Right renal cortex interstitium (tissue), 3 donors: ENCODE data around the gene CFAP99. TPM values are rescaled to one million over a fixed set of nuclear protein-coding genes. Genes with fewer than 3 reads are reported as not detected.

Source experiments
- DNase-seq, 3 donors: peaks; one replicate each; pipeline ENCODE4 v3.0.0-alpha.2; 2013; ENCODE audit warnings: low read depth in 3 of 3, low spot score in 2 of 3
- polyA plus RNA-seq, 3 donors: library from polyadenylated mRNA; unstranded; fragments of 120-200 nt; gene quantifications; one replicate each; pipeline ENCODE4 v1.2.1, GENCODE V29; 2013; ENCODE audit not compliant: insufficient read length in 3 of 3

The CFAP99 gene
- polyA plus RNA-seq, 3 donors: 0.55 to 0.69 (median 0.57) TPM

DNA sequence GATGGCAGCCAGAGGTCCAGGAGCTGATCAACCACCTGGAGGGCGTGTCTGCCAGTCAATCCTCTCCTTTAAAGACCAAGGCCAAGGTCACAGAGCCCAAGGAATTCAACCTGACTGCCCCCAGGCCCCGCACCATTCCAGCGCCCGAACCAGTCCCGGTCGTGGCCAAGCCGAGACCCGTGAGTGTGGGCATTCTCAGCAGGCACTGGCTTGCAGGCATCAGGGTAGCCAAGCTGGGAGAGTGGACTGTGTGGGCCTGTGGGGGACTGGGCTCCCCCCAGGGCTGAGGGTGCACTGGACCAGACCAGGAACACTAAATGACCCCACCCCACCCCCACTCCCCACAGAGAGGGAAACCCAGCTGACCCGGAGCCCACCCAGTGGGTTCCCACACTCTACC, 26.4 kb downstream of the CFAP99 start:
- DNase-seq: no peak

DNA sequence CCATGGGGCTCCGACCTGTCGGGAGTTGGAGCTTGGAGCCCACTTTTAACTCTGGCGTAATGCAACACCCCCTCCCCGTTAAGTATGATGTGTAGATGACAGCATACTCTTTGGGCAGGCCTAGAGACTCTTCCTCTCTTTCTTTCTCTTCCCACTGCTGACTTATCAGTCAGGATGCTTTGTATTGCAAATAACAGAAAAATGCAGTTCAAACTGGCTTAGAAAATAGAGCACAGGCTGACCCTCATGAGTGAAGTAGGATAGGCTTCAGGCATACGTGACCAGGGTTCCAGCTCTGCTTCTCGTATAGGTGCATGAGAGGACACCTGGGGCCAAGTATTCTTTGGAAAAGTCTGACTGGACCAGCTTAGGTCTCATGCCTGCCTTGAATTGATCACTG, 26.8 kb downstream of the CFAP99 start:
- no peak for DNase-seq

DNA sequence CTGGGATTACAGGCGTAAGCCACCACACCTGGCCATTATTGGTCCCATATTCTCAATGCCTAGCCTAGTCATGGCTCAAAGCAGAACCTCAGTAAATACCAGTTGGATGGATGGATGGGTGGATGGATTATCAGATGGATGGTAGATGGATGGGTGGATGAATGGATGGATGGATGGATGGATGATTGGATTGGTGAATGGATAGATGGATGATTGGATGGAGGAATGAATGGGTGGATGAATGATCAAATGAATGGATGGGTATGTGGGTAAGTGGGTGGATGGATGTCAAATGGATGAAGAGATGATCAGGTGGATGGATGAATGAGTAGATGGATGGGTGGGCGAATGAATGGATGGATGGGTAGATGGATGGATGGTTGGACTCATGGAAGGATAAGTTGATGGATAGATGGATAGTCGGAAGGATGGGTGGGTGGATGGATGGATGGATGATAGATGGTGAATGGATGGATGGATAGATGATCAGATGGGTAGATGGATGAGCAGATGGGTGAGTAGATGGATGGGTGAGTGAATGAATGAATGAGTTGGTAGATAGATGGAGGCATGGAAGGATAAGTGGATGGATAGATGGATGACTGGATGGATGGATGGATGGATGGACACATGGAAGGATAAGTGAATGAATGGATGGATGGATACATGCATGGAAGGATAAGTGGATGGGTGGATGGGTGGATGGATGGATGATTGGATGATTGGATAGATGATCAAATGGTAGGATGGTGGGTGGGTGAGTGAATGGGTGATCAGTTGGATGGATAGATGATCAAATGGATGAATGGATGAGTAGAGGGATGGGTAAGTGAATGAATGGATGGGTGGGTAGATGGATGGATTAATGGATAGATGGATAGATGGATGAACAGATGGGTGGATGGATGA, 28.2 kb downstream of the CFAP99 start:
- no peak for DNase-seq

DNA sequence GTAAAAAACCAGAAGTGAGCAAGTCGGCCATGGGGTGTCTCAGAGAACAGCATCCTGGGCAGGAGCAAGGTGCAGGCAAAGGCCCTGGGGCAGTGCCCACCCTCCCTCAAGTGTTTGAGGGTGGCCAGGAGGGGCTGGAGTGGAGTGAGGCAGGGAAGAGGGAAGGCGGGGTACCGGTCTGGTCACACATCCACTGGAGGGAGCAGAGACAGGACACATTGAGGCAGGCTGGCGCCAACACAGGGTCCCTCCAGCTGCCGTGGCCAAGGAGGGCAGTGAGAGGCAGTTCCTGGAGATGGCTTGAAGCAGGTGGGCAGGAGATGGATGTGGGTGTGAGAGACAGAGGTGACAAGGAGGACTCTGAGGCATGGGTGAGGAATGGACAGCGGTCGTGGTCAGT, 29.8 kb downstream of the CFAP99 start:
- DNase-seq: no peak

DNA sequence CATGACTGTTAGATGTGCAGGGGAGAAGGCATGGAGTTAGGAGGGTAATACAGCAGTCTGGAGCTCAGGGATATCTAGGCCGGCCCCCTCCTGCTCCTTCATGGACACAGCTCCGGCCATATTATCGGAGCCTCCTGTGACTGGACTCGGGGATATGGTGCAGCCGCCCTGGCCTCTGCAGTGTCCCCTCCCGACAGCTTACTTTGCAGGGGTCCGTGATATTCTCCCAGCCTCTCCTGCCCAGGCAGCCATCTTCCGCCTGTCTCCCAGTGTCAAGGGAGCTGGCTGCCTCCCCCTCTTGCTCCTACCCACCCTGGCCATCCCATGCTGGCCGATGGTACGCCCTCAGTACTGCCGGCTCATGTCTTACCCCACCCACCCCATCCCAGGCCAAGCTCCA, 30.3 kb downstream of the CFAP99 start:
- DNase-seq: no peak

DNA sequence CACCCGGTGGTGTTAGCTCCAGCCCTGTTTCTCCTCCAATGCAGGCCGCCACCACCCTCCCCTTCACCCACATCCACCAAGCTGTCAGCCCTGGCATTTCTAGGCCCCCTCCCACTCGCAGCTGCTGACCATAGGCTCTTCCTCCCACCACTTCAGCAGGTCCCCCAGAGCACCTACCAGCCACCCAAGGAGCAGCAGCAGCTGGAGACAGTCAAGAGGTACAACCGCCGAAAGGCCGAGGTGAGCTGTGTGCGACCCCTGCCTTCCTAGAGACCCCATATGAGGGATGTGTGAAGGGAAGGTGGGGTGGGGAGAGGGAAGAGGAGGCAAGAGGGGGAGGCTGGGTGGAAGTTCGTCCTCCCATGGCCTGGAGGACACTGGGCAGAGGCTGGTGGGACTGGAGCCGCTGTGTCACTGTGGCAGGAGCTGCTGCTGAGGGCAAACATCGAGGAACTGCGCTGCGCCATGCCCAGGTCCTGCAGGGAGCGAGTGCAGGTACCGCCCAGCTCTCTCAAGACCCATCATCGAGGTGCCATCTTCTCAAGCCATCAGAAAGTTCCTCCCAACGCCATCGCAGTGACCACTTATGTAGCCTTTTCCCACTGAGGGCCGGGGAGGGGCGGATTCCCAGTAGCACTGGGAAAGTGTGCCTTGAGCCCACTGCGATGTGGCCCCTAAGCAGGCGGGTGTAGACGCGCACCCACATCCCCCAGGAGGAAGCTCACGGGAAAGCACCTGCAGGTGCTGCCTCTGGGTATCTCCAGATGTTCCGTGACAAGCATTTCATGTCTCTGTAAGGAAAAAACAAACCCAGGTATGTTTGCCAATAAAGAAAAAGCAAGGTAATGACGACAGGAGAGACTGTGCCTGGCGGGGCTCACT, 31.0 kb downstream of the CFAP99 start:
- no peak for DNase-seq

DNA sequence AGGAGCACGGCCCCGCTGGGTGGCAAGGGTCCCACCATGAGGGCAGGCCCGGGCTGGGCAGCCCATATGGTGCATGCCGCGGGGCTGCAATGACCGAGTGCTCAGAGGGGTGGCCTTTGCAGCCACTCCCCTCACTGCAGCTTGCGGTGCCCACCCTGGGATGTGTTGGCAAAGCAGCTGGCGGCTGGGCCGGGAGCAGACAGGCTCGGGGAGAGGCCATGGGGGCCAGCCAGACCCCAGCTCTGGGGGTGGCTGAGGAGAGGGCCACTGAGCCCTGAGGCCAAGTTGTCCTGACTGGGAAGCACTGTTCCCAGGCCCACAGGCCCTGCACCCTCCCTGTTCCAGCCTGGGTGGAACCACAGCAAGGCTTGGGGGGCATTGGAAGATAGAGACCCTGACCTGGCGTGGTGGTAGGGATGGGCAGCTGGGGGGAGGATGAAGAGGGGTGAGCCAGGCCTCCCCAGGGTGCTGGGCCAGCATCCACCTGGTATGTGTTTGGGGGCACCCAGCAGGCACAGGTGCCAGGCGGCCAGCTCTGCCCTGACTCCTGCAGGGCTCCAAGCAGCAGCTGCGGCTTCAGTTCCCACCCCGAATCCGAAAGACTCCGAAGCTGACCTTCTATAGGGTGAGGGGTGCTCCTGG, 31.8 kb downstream of the CFAP99 start:
- no peak for DNase-seq

DNA sequence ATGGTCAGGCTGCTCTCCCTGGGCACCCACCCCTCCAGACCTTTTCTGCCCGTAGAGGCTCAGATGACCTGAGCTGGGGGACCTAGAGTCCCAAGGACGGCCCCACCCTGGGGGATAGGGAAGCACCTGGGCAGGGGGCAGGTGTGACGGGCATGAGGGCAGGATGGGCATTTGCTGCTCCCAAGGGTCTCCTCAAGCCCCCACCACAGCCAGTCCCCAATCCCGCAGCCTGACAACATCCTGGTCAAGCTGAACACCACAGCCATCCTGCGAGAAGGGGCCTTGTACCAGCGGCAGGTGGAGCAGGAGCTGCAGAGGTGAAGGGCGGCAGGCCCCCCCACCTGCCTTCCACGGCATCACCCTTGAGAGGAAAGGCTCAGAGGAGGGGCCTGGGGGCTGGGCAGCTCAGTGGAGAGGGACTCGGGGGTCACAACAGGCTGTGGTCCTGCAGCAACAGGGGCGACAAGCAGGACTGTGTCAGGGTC, 32.3 kb downstream of the CFAP99 start:
- DNase-seq: no peak

DNA sequence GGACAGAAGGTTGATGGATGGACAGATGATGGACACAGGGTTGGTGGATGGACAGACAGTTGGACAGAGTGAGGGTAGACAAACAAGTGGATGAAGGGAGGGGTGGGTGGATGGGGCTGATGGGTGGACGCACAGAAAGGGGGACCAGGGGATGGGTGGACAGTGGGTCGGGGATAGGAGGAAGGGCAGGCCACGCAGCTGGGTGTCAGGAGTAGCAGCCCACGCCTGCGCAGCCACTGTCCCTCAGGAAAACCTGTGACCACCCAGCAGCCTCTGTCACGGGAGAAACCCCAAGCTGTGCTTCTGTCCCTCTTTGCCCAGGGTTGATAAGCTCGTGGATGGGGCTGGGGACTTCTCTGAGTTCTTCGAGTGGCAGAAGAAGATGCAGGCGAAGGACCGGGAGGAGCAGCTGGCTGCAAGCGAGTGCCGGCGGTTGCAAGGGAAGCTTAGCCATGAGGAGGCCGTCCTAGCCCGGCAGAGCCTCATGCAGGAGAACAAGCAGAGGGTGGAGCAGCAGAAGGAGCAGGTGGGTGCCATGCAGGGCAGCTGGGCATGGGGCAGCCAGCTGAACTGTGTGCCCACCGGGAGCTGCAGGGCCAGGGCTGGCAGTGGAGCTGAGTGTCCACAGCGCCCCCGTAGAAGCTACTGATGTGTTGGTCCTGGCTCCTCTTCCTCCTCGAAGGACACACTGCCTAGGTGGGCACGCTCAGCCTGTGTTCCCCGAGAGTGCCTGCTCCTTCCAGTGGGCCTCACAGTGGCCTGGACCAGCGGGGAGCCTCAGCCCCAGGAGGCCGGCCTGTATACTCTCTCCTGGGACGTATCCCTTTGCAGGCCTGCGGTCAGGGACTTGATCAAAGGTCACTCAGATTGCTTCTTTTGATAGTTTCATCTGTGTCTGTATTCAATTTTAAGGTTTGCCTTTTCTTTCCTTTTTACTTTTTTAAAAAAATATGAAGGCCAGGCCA, 33.3 kb downstream of the CFAP99 start:
- no peak for DNase-seq

DNA sequence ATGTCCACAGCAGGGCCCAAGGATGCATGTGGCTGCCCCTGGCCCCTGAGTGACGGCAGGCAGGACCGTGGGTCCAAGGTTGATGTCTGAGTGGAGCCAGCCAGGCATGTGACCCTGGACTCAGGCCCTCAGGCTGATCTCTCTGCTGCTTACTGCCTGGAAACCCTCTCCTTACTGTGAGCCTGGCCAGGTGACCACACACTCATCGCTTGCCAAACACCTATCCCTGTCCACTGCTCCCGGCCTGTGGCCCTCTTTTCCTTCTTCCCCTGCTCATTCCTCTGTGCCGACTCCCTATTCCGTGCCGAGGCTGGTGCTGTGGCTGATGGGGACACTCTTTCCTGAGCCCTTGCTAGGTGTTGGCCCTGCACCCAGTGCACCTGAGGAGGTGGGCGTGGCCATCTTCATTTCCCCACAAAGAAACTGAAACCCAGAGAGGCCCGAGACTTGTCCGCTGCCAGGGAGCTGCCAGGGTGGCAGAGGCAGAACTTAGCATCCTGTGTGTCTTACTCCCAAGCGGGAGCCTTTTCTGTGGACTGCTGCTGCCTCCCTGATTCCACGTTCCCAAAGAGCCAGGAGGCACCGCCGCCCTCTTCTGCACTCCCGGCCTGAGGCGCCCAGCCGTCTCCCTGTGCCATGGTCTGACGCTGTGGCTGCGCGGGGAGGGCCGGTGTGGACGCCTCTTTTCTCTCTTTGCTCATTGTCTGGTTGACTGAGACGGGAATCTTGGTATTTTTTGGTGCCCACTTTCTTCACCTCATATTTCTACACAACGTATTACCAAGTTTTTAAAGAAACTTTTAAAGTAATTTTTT, 38.9 kb downstream of the CFAP99 start:
- no peak for DNase-seq

DNA sequence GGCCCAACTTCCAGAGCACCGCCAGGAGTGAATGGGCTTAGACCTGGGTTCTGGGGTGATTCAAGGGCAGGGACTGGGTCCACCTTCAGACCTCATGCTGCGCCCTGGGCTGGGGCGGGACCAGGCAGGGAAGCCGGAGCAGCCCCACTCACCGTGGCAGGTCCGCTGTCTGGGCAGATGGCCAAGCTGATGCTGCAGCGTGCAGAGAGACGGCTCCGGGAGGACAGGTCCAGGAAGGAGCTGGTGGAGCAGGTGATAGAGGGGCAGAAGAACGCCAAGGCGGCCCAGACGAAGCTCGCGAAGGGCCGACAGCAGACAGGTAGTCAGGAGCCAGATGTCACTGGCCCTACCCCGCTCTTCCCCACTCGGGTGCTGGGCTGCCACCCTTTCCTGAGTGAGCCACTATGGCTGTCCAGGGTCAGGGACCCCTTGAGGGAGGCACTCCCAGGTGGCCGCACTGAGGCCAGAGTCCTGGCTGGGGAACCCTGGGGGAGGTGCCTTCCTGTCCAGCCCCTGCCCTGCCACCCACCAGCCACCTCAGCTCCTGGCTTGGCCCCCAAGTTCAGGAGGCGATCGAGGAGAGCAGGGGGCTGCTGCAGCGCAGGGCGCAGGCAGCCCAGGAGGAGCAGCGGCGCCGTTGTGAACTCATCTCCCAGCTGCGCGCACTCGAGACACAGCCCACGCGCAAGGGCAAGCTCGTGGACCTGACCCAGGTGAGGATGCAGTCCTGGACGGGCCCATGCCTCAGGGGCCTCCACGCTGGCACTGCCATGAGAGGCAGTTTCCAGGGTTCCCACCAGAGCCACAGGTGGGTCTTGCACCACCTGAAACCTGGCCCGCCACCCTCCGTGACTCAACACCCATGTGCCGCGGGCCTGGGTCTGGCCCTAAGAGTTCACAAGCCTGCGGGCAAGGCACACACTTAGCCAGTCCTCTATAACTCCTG, 40.1 kb downstream of the CFAP99 start:
- no peak for DNase-seq

DNA sequence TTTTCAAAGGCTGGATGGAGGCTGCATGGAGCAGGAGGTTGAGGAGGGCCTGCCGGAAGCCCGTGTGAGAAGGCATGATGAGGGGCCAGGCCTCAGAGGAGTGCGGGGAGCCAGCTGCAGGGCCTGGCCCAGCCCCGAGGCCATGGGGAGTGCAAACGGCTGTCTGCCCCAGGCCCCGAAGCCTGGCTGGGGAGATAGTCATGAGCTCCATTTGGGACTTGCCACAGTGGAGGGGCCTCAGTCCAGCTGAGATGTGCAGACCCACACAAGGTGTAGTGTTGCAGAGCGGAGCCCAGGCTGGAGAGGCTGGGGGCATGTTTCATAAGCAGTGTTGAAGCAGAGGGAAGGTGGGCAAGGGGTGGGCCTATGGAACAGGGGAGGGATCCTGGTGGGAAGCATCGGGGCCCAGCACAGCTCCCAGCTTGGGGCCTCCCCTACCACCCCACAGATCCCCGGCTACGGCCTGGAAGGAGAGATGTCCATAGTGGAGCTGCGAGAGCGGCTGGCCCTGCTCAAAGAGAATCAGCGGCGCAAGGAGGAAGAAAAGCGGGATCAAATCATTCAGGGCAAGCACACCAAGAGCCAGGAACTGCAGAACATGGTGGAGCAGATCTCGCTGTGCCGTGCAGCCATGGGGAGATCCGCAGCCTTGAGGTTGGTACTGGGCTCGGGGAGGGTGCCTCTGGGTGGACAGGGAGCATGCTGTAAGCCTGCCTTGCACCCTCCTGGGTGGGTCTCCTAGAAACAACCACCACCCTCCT, 41.0 kb downstream of the CFAP99 start:
- DNase-seq: no peak

DNA sequence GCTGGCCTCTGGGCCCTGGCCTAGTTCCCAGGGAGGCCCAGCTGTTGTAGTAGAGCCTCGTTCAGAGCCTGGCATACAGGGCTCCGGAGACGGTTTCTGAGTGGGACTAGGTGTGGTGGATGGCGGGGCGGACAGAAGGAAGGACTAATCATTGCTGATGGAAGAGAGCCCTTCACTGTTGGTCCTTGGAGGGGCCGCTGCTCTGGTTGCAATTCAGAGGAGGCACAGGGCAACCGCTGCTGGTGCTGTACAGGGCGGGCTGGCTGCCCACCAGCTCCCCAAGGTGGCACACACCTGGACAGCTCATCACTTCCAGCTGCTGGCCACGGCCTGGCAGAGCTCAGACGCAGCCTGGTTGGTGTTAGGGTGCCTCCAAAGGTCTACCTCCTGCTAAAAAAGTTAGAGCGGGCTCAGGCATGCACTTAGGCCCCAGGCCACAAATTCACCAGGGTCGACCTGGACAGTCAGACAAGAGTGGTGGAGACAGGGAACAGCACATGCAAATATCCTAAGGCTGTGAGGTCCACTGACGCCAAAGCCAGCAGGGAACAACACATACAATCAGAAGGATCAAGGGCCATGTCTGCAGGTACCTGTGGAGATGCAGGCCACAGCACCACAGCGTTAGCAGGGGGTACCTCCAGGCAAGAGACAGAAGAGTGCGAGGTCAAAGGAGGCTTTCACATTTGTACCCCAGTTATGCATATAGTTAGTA, 42.6 kb downstream of the CFAP99 start:
- DNase-seq: no peak

DNA sequence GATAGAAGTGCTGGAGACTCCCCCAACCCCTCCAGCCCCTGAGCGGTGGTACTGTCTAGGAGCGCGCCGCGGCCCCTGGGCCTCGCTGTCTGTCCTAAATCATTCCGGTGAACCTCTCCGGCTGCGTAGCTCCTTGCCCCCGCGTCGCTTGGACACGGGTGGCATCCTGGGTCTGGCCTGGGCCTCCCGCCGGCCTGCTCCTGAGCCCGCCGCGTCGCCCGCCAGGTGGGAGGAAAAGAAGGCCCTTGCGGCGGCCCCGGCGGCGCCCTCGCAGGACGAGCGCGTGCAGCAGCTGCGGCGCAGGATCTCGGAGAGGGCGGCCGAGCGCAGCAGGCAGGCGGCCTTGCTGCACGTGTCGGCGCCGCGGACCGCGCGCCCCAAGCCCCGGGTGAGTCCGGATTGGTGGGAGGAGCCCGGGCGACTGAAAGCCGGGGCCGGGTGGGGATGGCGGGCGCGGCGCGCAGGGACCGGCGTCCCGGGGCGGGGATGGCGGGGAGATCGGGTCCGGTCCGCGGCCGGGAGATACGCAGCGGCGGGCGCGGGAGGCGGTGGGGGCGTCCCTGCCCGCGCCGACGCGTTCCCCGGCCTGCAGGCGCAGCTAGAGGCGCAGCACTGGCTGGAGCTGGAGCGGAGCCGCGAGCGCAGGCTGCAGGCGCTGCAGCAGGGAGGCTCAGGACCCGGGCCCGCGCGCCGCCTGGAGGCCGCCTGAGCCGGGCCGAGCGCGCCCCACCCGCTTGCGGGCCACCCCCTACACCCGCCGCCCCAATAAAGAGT, 43.6 kb downstream of the CFAP99 start:
- no peak for DNase-seq

DNA sequence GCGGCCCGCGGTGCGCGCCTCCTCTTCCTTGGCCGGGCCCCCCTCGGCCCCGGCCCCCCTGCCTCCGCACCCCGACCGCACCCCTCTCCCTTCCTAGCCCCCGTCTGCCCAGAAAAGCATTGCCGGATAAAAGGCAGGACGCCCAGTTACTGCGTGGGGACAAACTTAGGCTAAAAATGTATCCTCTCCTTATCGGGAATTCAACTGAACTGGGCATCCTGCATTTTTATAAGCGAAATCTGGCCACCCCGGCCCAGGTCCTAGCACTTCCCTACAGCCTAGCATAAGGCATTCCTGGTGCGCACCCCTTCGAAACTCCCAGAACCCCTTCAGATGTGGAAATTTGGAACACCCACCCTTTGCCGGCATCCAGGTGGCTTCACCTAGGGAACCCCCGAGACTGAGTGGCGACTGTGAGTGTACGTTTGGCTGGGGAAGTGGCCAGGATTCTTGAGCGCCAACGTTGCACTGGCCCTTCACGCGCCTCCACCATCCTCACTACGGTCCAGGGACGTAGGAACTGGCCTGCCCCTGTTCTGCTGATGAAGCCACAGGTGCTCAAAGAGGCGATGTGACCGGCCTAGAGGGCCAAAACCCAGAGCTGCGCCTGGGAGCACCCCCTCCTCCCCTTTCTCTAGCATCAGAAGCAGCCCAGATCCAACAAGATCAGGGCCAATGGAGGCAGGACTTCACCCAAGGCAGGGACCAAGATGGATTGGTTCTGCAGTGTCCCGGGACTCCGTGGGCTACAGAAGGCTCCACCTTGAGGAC, 44.4 kb downstream of the CFAP99 start:
- DNase-seq: no peak
